ENCODE results near the gene NFKB2. TPM values are rescaled to one million over a fixed set of nuclear protein-coding genes. Genes with fewer than 3 reads are reported as not detected.

NFKB2 gene
- total RNA-seq, 1 experiment from 2014 or later: 27.6 TPM

- peaks cover 43% of the 10 kb centered on the region for H3K27me3 Mint-ChIP-seq (ENCODE audit: low read depth)
- H3K27ac Mint-ChIP-seq: no peak overlapping the region
- H3K36me3 Mint-ChIP-seq: no peaks in the 10 kb centered on the region
- H3K4me1 Mint-ChIP-seq: peaks cover 9% of the 10 kb centered on the region
- no peaks in the 10 kb centered on the region for H3K9me3 Mint-ChIP-seq
- ChIA-PET CTCF (interaction anchor here (0.8 to 4.8 kb wide), 23 partner anchors 9 to 298 kb away, joined by 3 to 68 read pairs (median 9); partner anchors contain the start of genes ACTR1A, C10orf95, CUEDC2 and FBXL15), POLR2A (interaction anchor here (1.2 kb wide), 1 partner anchor 57 kb away, joined by 3 read pairs; no protein-coding TSS in a partner anchor)
- DNase-seq (ENCODE audit: low spot score) (no peak), ATAC-seq (no peak)
- no peak for TF ChIP-seq CBFB (CRISPR knock-in tag; IDR thresholded peaks at IDR 0.05; ENCODE audit: low read depth)
- no peak for TF ChIP-seq ZNF263 (CRISPR knock-in tag; IDR thresholded peaks at IDR 0.05; ENCODE audit: low read depth)
- no peak for TF ChIP-seq FOXP4 (CRISPR knock-in tag; IDR thresholded peaks at IDR 0.05)
- H3K4me3 Mint-ChIP-seq: no peak overlapping the region
These were observed 9.0 kb downstream of the NFKB2 start for GRCh38 chr10:102404361-102405107.

- ATAC-seq: no peak
- Mint-ChIP-seq H3K4me1 (peaks cover 12% of the 10 kb centered on the region), H3K36me3 (no peaks in the 10 kb centered on the region), H3K9me3 (no peaks in the 10 kb centered on the region), H3K27ac (no peak overlapping the region), H3K27me3 (ENCODE audit: low read depth) (peaks cover 44% of the 10 kb centered on the region), H3K4me3 (no peak overlapping the region)
- DNase-seq (ENCODE audit: low spot score): no peak
- POLR2A ChIA-PET: no interaction called here
- CTCF ChIA-PET: interaction anchor here (0.8 to 4.8 kb wide), 10 partner anchors 11 to 174 kb away, joined by 3 to 68 read pairs (median 13); partner anchors contain the start of genes C10orf95, CUEDC2, FBXL15 and NFKB2
- TF ChIP-seq ATF2 (CRISPR knock-in tag; IDR thresholded peaks at IDR 0.05; ENCODE audit: borderline replicate concordance, low read depth): no peak
- TF ChIP-seq IRF1 (CRISPR knock-in tag; IDR thresholded peaks at IDR 0.05): no peak
- TF ChIP-seq ZMAT4 (CRISPR knock-in tag; IDR thresholded peaks at IDR 0.05): no peak
- TF ChIP-seq ZNF512 (CRISPR knock-in tag; IDR thresholded peaks at IDR 0.05; ENCODE audit: borderline replicate concordance): no peak
- no peak for TF ChIP-seq ATF3 (CRISPR knock-in tag; conservative IDR thresholded peaks at IDR 0.05)
- no peak for TF ChIP-seq ZNF416 (CRISPR knock-in tag; IDR thresholded peaks at IDR 0.05)
- no peak for TF ChIP-seq ZBTB21 (CRISPR knock-in tag; IDR thresholded peaks at IDR 0.05; ENCODE audit: borderline replicate concordance)
- TF ChIP-seq FOXK1 (CRISPR knock-in tag; IDR thresholded peaks at IDR 0.05): no peak
These were observed 9.6 kb downstream of the NFKB2 start for GRCh38 chr10:102405108-102405571.

- Mint-ChIP-seq H3K4me1 (peaks cover 13% of the 10 kb centered on the region), H3K27ac (no peak overlapping the region), H3K9me3 (no peaks in the 10 kb centered on the region), H3K36me3 (no peaks in the 10 kb centered on the region), H3K27me3 (ENCODE audit: low read depth) (peaks cover 44% of the 10 kb centered on the region), H3K4me3 (no peak overlapping the region)
- ATAC-seq (no peak), DNase-seq (ENCODE audit: low spot score) (no peak)
- ChIA-PET POLR2A (no interaction called here), CTCF (interaction anchor here (1.2 to 4.8 kb wide), 2 partner anchors 17 to 31 kb away, joined by 3 to 68 read pairs; partner anchors contain the start of gene FBXL15)
- TF ChIP-seq PRDM15 (CRISPR knock-in tag; IDR thresholded peaks at IDR 0.05) (no peak), GTF2I (CRISPR knock-in tag; conservative IDR thresholded peaks at IDR 0.05) (no peak), IRF2 (CRISPR knock-in tag; IDR thresholded peaks at IDR 0.05; ENCODE audit: borderline replicate concordance, low read depth) (no peak), ZNF671 (CRISPR knock-in tag; IDR thresholded peaks at IDR 0.05) (no peak), NR1H2 (CRISPR knock-in tag; IDR thresholded peaks at IDR 0.05) (no peak), JUN (CRISPR knock-in tag; IDR thresholded peaks at IDR 0.05) (no peak), PRRX2 (CRISPR knock-in tag; IDR thresholded peaks at IDR 0.05) (no peak), ZSCAN18 (CRISPR knock-in tag; IDR thresholded peaks at IDR 0.05) (no peak)
These were observed 10.1 kb downstream of the NFKB2 start for GRCh38 chr10:102405632-102406031.

All from WTC11 (cell line).